ENCODE results near the gene RFLNA. TPM values are rescaled to one million over a fixed set of nuclear protein-coding genes. Genes with fewer than 3 reads are reported as not detected.

The RFLNA gene
- total and polyA plus RNA-seq, 2 experiments from 2014 or later: 1.2 to 4.6 TPM

DNA sequence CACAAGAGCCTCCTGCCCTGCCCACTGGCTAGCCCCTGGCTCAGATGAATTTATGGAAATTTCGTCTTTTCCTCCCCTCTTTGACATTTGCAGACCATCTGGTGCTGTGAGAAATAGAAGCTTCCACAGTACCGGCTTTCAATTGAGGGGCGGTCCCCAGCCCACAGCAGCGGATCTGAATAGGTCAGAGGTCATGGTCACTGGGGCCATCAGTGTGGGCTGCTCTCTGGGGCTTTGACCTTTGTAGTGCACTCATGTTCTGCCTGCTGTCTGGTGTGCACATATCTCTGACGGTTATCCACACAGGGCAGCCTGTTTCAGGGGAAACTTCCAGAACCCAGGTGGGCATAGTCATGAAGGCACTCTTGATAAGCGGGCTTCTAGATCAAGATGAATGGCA, 2.5 kb upstream of the RFLNA start:
- H3K9me2 ChIP-seq (ENCODE audit: insufficient read depth): no peaks in the 10 kb centered on the region
- no peak overlapping the region for H3K27ac ChIP-seq
- no peak overlapping the region for H3K9ac ChIP-seq
- H3K27me3 ChIP-seq (replicated peaks; ENCODE audit: insufficient read depth): peaks cover 3% of the 10 kb centered on the region
- no peaks in the 10 kb centered on the region for H3K9me3 ChIP-seq (ENCODE audit: low read depth)
- no peak overlapping the region for H3K4me3 ChIP-seq
- no peaks in the 10 kb centered on the region for H3K36me3 ChIP-seq (ENCODE audit: low read depth)
- no peak overlapping the region for H3K4me2 ChIP-seq (ENCODE audit: unreplicated experiment)
- H3K79me2 ChIP-seq (ENCODE audit: insufficient read depth): no peaks in the 10 kb centered on the region
- no peaks in the 10 kb centered on the region for H4K20me1 ChIP-seq (ENCODE audit: insufficient read depth)
- peaks cover 25% of the 10 kb centered on the region for H3F3A ChIP-seq (ENCODE audit: insufficient read depth)
- no peak for DNase-seq
- peaks cover 18% of the 10 kb centered on the region for H3K4me1 ChIP-seq (ENCODE audit: insufficient read depth)
- TF ChIP-seq EZH2phosphoT487 (IDR thresholded peaks at IDR 0.05; ENCODE audit: insufficient read depth, low read depth): no peak
- no peak for TF ChIP-seq EZH2 (IDR thresholded peaks at IDR 0.05; ENCODE audit: insufficient read depth, poor library complexity, severe bottlenecking)
- WGBS, 2 experiments (ENCODE audit: low coverage in 1 of 2, low lambda C conversion rate in 2 of 2, missing lambda C conversion rate in 2 of 2): 87 to 90% methylated on average over 6 of the region's 6 CpGs
- in situ Hi-C loops (cut with MboI): no loop called here
- no peak overlapping the region for H2AFZ ChIP-seq

GRCh38 chr12:124293286-124294003, 1.4 kb upstream of the RFLNA start:
- Histone ChIP-seq H3K4me2 (ENCODE audit: unreplicated experiment) (no peak overlapping the region), H3K9me3 (ENCODE audit: low read depth) (no peaks in the 10 kb centered on the region), H3K27ac (no peak overlapping the region), H3K27me3 (replicated peaks; ENCODE audit: insufficient read depth) (peaks cover 3% of the 10 kb centered on the region), H3K4me3 (no peak overlapping the region), H3K79me2 (ENCODE audit: insufficient read depth) (no peaks in the 10 kb centered on the region), H3F3A (ENCODE audit: insufficient read depth) (peaks cover 24% of the 10 kb centered on the region), H4K20me1 (ENCODE audit: insufficient read depth) (no peaks in the 10 kb centered on the region), H3K9ac (no peak overlapping the region), H3K36me3 (ENCODE audit: low read depth) (no peaks in the 10 kb centered on the region), H3K9me2 (ENCODE audit: insufficient read depth) (no peaks in the 10 kb centered on the region), H2AFZ (no peak overlapping the region), H3K4me1 (ENCODE audit: insufficient read depth) (peaks cover 18% of the 10 kb centered on the region)
- 95 to 96% methylated on average over 12 of the region's 12 CpGs for WGBS, 2 experiments (ENCODE audit: low coverage in 1 of 2, low lambda C conversion rate in 2 of 2, missing lambda C conversion rate in 2 of 2)
- in situ Hi-C loops (cut with MboI): no loop called here
- TF ChIP-seq EZH2phosphoT487 (IDR thresholded peaks at IDR 0.05; ENCODE audit: insufficient read depth, low read depth): no peak
- no peak for TF ChIP-seq EZH2 (IDR thresholded peaks at IDR 0.05; ENCODE audit: insufficient read depth, poor library complexity, severe bottlenecking)
- DNase-seq: no peak

DNA sequence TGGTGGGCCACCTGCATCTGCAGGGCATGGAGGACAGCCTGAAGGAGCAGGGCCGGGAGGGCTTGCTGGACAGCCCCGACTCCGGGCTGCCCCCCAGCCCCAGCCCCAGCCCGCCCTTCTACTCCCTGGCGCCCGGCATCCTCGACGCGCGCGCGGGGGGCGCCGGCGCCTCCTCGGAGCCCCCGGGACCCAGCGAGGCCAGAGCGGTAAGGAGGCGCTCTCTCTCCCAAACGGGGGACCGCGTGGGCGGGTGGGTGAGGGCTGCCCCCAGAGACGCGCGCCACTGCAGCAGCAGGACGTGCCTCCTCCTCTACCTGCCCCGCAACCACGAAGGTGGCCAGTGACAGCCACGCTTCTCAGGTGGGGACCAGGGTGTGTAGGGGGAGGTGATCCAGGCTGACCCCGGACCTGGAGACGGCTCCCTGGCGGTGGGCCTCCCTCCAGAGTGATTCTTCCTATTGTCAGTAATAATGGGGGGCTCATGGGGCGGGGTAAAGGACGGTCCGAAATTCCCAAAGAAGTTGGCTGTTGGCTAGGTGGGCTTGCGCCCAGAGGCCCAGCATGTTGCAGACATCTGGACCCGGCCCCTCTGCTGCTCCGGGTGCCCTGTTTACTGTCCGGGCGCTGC, 652 bp downstream of the RFLNA start:
- TF ChIP-seq EZH2 (IDR thresholded peaks at IDR 0.05; ENCODE audit: insufficient read depth, poor library complexity, severe bottlenecking): peak; percentile 42
- TF ChIP-seq EZH2phosphoT487 (IDR thresholded peaks at IDR 0.05; ENCODE audit: insufficient read depth, low read depth): no peak
- WGBS, 2 experiments (ENCODE audit: low coverage in 1 of 2, low lambda C conversion rate in 2 of 2, missing lambda C conversion rate in 2 of 2): 8 to 10% methylated on average over 28 to 35 of the region's 42 CpGs
- no peak for DNase-seq
- Histone ChIP-seq H3K9me3 (ENCODE audit: low read depth) (no peaks in the 10 kb centered on the region), H2AFZ (peak overlapping the region; percentile 53), H3K9me2 (ENCODE audit: insufficient read depth) (no peaks in the 10 kb centered on the region), H3F3A (ENCODE audit: insufficient read depth) (peaks cover 3% of the 10 kb centered on the region), H3K4me2 (ENCODE audit: unreplicated experiment) (peak overlapping the region; percentile 28), H3K79me2 (ENCODE audit: insufficient read depth) (no peaks in the 10 kb centered on the region), H3K27me3 (replicated peaks; ENCODE audit: insufficient read depth) (peaks cover 3% of the 10 kb centered on the region), H3K9ac (no peak overlapping the region), H3K27ac (no peak overlapping the region), H3K4me1 (ENCODE audit: insufficient read depth) (peaks cover 3% of the 10 kb centered on the region; the same call in 1 of the 2 replicates), H4K20me1 (ENCODE audit: insufficient read depth) (no peaks in the 10 kb centered on the region), H3K4me3 (peak overlapping the region; percentile 59), H3K36me3 (ENCODE audit: low read depth) (no peaks in the 10 kb centered on the region)
- in situ Hi-C loops (cut with MboI): no loop called here

DNA sequence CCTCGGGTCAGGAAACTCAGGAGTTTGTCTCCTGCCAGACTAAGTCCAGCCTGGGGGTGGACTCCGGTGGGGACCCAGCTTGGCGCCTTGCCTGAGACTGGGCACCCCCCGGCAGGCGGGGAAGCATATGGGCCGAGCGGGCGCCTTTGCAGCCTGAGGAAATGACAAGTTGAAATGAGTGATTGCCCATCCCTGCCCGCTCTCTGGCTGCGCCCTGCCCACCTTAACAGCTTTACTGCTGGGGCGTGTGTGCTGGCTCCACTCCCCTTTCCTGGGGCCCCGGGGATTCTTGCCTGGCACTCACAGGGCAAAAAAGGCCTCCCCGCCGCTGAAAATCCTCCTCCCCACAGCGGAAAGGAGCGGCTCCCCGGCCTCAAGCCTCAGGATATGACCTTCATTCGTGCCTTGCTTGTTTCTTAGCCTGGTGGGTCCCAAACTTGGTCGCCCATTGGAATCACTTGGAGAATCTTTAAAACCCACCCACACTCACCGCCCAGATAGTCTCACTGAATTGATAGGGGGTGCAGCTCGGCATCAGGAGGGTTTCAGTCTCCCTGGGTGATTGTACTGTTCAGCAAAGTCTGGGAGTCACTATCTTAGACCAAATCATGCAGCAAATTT, 1.5 kb downstream of the RFLNA start:
- Histone ChIP-seq H3K4me2 (ENCODE audit: unreplicated experiment) (no peak overlapping the region), H3K9ac (no peak overlapping the region), H3K27ac (no peak overlapping the region), H3F3A (ENCODE audit: insufficient read depth) (no peaks in the 10 kb centered on the region), H3K27me3 (replicated peaks; ENCODE audit: insufficient read depth) (peaks cover 3% of the 10 kb centered on the region), H3K9me3 (ENCODE audit: low read depth) (no peaks in the 10 kb centered on the region), H3K4me3 (no peak overlapping the region; the same call in 1 of the 2 replicates), H4K20me1 (ENCODE audit: insufficient read depth) (no peaks in the 10 kb centered on the region), H3K36me3 (ENCODE audit: low read depth) (no peaks in the 10 kb centered on the region), H3K79me2 (ENCODE audit: insufficient read depth) (no peaks in the 10 kb centered on the region), H3K9me2 (ENCODE audit: insufficient read depth) (no peaks in the 10 kb centered on the region), H2AFZ (no peak overlapping the region), H3K4me1 (ENCODE audit: insufficient read depth) (peaks cover 3% of the 10 kb centered on the region; the same call in 1 of the 2 replicates)
- in situ Hi-C loops (cut with MboI): no loop called here
- WGBS, 2 experiments (ENCODE audit: low coverage in 1 of 2, low lambda C conversion rate in 2 of 2, missing lambda C conversion rate in 2 of 2): 62 to 65% methylated on average over 21 of the region's 21 CpGs
- TF ChIP-seq EZH2 (IDR thresholded peaks at IDR 0.05; ENCODE audit: insufficient read depth, poor library complexity, severe bottlenecking): no peak
- TF ChIP-seq EZH2phosphoT487 (IDR thresholded peaks at IDR 0.05; ENCODE audit: insufficient read depth, low read depth): no peak
- no peak for DNase-seq
